ENCODE data around the gene IQCM. TPM values are rescaled to one million over a fixed set of nuclear protein-coding genes. Genes with fewer than 3 reads are reported as not detected.

The IQCM gene
- polyA plus RNA-seq, 3 donors = not detected

DNA sequence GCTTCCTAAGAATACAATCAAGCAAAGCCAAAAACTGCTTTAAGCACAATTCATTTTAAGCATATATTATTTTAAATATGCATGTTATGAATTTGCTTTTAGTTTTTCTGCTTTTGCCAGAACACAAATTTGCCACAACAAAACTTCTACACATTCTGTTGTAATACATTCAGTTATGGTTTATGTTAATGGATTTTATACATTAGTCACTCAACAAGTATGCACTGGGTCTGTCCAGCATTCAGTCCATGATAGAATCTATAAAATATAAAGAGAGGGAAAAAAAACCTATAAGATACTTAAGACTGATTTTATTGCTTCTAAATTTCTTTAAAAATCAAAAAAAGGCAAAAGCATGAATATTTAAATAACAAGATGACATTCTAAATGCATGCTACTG lies 22.2 kb downstream of the IQCM start:
- Mint-ChIP-seq H3K36me3 (no peaks in the 10 kb centered on the region), H3K4me1 (no peaks in the 10 kb centered on the region), H3K9me3 (peaks cover 0 to 4% (median 0%) of the 10 kb centered on the region in 7 donors), H3K27me3 (ENCODE audit: low read depth in 3 of 3) (peaks cover 0 to 1% (median 0%) of the 10 kb centered on the region in 3 donors), H3K4me3 (no peak overlapping the region), H3K27ac (no peak overlapping the region)
- no peak overlapping the region for H3K9ac ChIP-seq (ENCODE audit: insufficient read depth, low read length, poor library complexity, severe bottlenecking)
- H3K27ac ChIP-seq (ENCODE audit: low read depth in 1 of 2, low read length in 2 of 2) = no peak overlapping the region
- H3K4me3 ChIP-seq (replicated peaks in 1 of 3; ENCODE audit: low read depth in 2 of 3, low read length in 3 of 3) = no peak overlapping the region
- no peak overlapping the region for H3K4me2 ChIP-seq (replicated peaks; ENCODE audit: extremely low read depth, low read length, poor library complexity, severe bottlenecking)
- DNase-seq = no peak
- H3K79me2 ChIP-seq (ENCODE audit: insufficient read depth, low read length) = no peaks in the 10 kb centered on the region
- intact Hi-C loops (cut with micrococcal nuclease) = no loop called here
- no peaks in the 10 kb centered on the region for H3K27me3 ChIP-seq (ENCODE audit: control insufficient read depth in 2 of 2, insufficient read depth in 2 of 2, low read length in 2 of 2)
- no peaks in the 10 kb centered on the region for H3K4me1 ChIP-seq (ENCODE audit: control insufficient read depth in 1 of 2, insufficient read depth in 2 of 2, low read length in 2 of 2)
- peaks cover 0 to 3% of the 10 kb centered on the region in 2 donors for H3K9me3 ChIP-seq (replicated peaks in 1 of 2; ENCODE audit: control insufficient read depth in 1 of 2, insufficient read depth in 1 of 2, low read length in 2 of 2)
- H2AFZ ChIP-seq (ENCODE audit: insufficient read depth, low read depth, low read length, poor library complexity, severe bottlenecking) = no peak overlapping the region
- H3K36me3 ChIP-seq (replicated peaks in 1 of 2; ENCODE audit: control insufficient read depth in 1 of 2, insufficient read depth in 2 of 2, low read length in 2 of 2) = no peaks in the 10 kb centered on the region
- TF ChIP-seq, protein P1, sequence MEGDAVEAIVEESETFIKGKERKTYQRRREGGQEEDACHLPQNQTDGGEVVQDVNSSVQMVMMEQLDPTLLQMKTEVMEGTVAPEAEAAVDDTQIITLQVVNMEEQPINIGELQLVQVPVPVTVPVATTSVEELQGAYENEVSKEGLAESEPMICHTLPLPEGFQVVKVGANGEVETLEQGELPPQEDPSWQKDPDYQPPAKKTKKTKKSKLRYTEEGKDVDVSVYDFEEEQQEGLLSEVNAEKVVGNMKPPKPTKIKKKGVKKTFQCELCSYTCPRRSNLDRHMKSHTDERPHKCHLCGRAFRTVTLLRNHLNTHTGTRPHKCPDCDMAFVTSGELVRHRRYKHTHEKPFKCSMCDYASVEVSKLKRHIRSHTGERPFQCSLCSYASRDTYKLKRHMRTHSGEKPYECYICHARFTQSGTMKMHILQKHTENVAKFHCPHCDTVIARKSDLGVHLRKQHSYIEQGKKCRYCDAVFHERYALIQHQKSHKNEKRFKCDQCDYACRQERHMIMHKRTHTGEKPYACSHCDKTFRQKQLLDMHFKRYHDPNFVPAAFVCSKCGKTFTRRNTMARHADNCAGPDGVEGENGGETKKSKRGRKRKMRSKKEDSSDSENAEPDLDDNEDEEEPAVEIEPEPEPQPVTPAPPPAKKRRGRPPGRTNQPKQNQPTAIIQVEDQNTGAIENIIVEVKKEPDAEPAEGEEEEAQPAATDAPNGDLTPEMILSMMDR (IDR thresholded peaks at IDR 0.05) = no peak
- H4K20me1 ChIP-seq (ENCODE audit: insufficient read depth, low read length) = no peaks in the 10 kb centered on the region

DNA sequence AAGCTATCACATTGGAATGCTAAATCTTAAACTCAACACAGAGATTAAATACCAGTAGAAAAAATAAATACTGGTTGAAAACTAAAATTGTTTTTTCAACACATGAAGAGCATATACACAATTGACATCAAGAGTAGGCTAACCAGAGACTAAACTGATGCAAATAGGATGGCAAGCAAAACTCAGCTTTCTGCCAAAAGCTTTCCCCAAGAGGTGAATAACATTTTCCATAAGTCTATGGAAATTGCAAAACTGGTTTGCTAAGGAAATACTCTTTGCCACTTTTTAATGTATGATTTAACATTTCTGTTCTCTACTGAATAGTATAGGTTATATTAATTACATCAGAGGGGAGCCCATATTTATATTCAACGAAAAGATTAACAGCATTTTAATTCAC lies 23.8 kb downstream of the IQCM start:
- H3K4me2 ChIP-seq (replicated peaks; ENCODE audit: extremely low read depth, low read length, poor library complexity, severe bottlenecking) = no peak overlapping the region
- no peaks in the 10 kb centered on the region for H4K20me1 ChIP-seq (ENCODE audit: insufficient read depth, low read length)
- Mint-ChIP-seq H3K9me3 (peaks cover 0 to 6% (median 2%) of the 10 kb centered on the region in 7 donors), H3K27me3 (ENCODE audit: low read depth in 3 of 3) (peaks cover 0 to 1% (median 0%) of the 10 kb centered on the region in 3 donors), H3K4me1 (no peaks in the 10 kb centered on the region), H3K4me3 (no peak overlapping the region), H3K27ac (no peak overlapping the region), H3K36me3 (no peaks in the 10 kb centered on the region)
- H3K9ac ChIP-seq (ENCODE audit: insufficient read depth, low read length, poor library complexity, severe bottlenecking) = no peak overlapping the region
- H2AFZ ChIP-seq (ENCODE audit: insufficient read depth, low read depth, low read length, poor library complexity, severe bottlenecking) = no peak overlapping the region
- no CpG with 5 or more reads among the region's 1 CpG for WGBS (ENCODE audit: insufficient coverage)
- DNase-seq = no peak
- no peak overlapping the region for H3K4me3 ChIP-seq (replicated peaks in 1 of 3; ENCODE audit: low read depth in 2 of 3, low read length in 3 of 3)
- H3K27me3 ChIP-seq (ENCODE audit: control insufficient read depth in 2 of 2, insufficient read depth in 2 of 2, low read length in 2 of 2) = no peaks in the 10 kb centered on the region
- no peak overlapping the region for H3K27ac ChIP-seq (ENCODE audit: low read depth in 1 of 2, low read length in 2 of 2)
- no peaks in the 10 kb centered on the region for H3K4me1 ChIP-seq (ENCODE audit: control insufficient read depth in 1 of 2, insufficient read depth in 2 of 2, low read length in 2 of 2)
- H3K79me2 ChIP-seq (ENCODE audit: insufficient read depth, low read length) = no peaks in the 10 kb centered on the region
- peaks cover 0 to 3% of the 10 kb centered on the region in 2 donors for H3K9me3 ChIP-seq (replicated peaks in 1 of 2; ENCODE audit: control insufficient read depth in 1 of 2, insufficient read depth in 1 of 2, low read length in 2 of 2)
- TF ChIP-seq, protein P1 (IDR thresholded peaks at IDR 0.05) = no peak
- intact Hi-C loops (cut with micrococcal nuclease) = no loop called here
- no peaks in the 10 kb centered on the region for H3K36me3 ChIP-seq (replicated peaks in 1 of 2; ENCODE audit: control insufficient read depth in 1 of 2, insufficient read depth in 2 of 2, low read length in 2 of 2)

All from CD14-positive monocyte (primary cell).